Uterus (tissue), 4 donors: ENCODE data around the gene LMAN2. TPM values are rescaled to one million over a fixed set of nuclear protein-coding genes. Genes with fewer than 3 reads are reported as not detected.
"Not testable (repeated sequence)": the region's sequence is repeated elsewhere in the genome, so short reads cannot be mapped to it uniquely, and the experiment has no call there.

ENCODE experiments used
- DNase-seq, 2 donors: peaks; one replicate each; pipeline ENCODE4 v3.0.0-alpha.2; 2019 to 2020
- H3K27ac ChIP-seq, 2 donors: fragments of 200-600 bp; sonication (generic); 1 replicate in 1 of 2; 2 replicates in 1 of 2; pipeline ENCODE4 v1.5.1; 2016 to 2018
- H3K27me3 ChIP-seq, 2 donors: fragments of 200-600 bp; sonication (generic); one replicate each; pipeline ENCODE4 v1.5.1; 2018 to 2019; ENCODE audit warnings: control low read depth in 1 of 2
- H3K36me3 ChIP-seq, 2 donors: fragments of 200-600 bp; sonication (generic); one replicate each; pipeline ENCODE4 v1.5.1; 2019; ENCODE audit warnings: control low read depth in 1 of 2
- H3K4me1 ChIP-seq, 2 donors: fragments of 200-600 bp; sonication (generic); one replicate each; pipeline ENCODE4 v1.5.1; 2018 to 2019; ENCODE audit warnings: control low read depth in 1 of 2
- H3K4me3 ChIP-seq, 2 donors: fragments of 200-600 bp; sonication (generic); 1 replicate in 1 of 2; 2 replicates in 1 of 2; pipeline ENCODE4 v1.5.1; 2018 to 2019; ENCODE audit warnings: mild to moderate bottlenecking in 1 of 2
- H3K9me3 ChIP-seq, 2 donors: fragments of 200-600 bp; sonication (generic); one replicate each; pipeline ENCODE4 v1.5.1; 2019; ENCODE audit warnings: control low read depth in 1 of 2
- CTCF ChIP-seq, 4 experiments: fragments of 200-600 bp in 2 of 4; fragments of 450-650 bp in 2 of 4; sonication (generic) in 2 of 4; IDR thresholded peaks; one replicate each; pipeline ENCODE4 v1.5.1; 2016 to 2019; ENCODE audit warnings: antibody characterized with exemption in 4 of 4, mild to moderate bottlenecking in 2 of 4, moderate library complexity in 1 of 4
- POLR2A ChIP-seq, 2 donors: fragments of 450-650 bp; IDR thresholded peaks; one replicate each; pipeline ENCODE4 v1.6.1; 2016; ENCODE audit warnings: antibody characterized with exemption in 2 of 2, mild to moderate bottlenecking in 1 of 2, moderate library complexity in 1 of 2
- intact Hi-C: fragments of 100-400 bp; cut with DNase I; formaldehyde crosslinking; loops from one replicate; pipeline ENCODE4 v1.15.1; 2023; ENCODE audit warnings: low total_unique reads
- total RNA-seq, 4 donors: library from RNA; depleted of rRNA in 3 of 4; stranded (reverse); fragments of >200 nt in 3 of 4; gene quantifications; one replicate each; pipeline versions ENCODE4 v1.1.0 to v1.2.4, GENCODE V29; 2014 to 2023
- donor health status: DM: yes; HTN: yes; CAD: no.

Gene LMAN2
- total RNA-seq, 4 donors from 2014 or later: 83.2 to 210 (median 170) TPM

- peak; percentile 60 to 72 for DNase-seq
- H3K27me3 ChIP-seq: no peaks in the 10 kb centered on the region
- TF ChIP-seq POLR2A (IDR thresholded peaks at IDR 0.05) (no peak), CTCF (IDR thresholded peaks at IDR 0.05) (no peak)
- H3K4me3 ChIP-seq: peak overlapping the region; percentile 19 to 36
- no peaks in the 10 kb centered on the region for H3K9me3 ChIP-seq
- H3K36me3 ChIP-seq: no peaks in the 10 kb centered on the region
- H3K4me1 ChIP-seq: peaks cover 3 to 14% of the 10 kb centered on the region in 2 donors
- intact Hi-C loops: no loop called here
- H3K27ac ChIP-seq: no peak overlapping the region
Measured at GRCh38 chr5:177362610-177363507, 11.4 kb upstream of the LMAN2 start.

- no peak overlapping the region for H3K27ac ChIP-seq
- no peak overlapping the region for H3K4me3 ChIP-seq
- H3K36me3 ChIP-seq: no peaks in the 10 kb centered on the region
- DNase-seq: no peak
- no peaks in the 10 kb centered on the region for H3K27me3 ChIP-seq
- TF ChIP-seq CTCF (IDR thresholded peaks at IDR 0.05): no peak
- TF ChIP-seq POLR2A (IDR thresholded peaks at IDR 0.05): no peak
- H3K4me1 ChIP-seq: peaks cover 3 to 11% of the 10 kb centered on the region in 2 donors
- intact Hi-C loops: no loop called here
- no peaks in the 10 kb centered on the region for H3K9me3 ChIP-seq
Measured at GRCh38 chr5:177362292-177362609, 10.8 kb upstream of the LMAN2 start.

GRCh38 chr5:177361418-177362291 is 10.2 kb upstream of the LMAN2 start:
- Histone ChIP-seq H3K27me3 (no peaks in the 10 kb centered on the region), H3K9me3 (no peaks in the 10 kb centered on the region), H3K4me3 (no peak overlapping the region), H3K4me1 (peaks cover 3 to 10% of the 10 kb centered on the region in 2 donors), H3K27ac (no peak overlapping the region), H3K36me3 (no peaks in the 10 kb centered on the region)
- TF ChIP-seq CTCF (IDR thresholded peaks at IDR 0.05): no peak
- no peak for TF ChIP-seq POLR2A (IDR thresholded peaks at IDR 0.05)
- intact Hi-C loops: no loop called here
- DNase-seq: no peak

GRCh38 chr5:177360740-177361139 is 9.3 kb upstream of the LMAN2 start:
- H3K27ac ChIP-seq, H3K4me3 ChIP-seq, H3K9me3 ChIP-seq, DNase-seq, H3K4me1 ChIP-seq, intact Hi-C loops, H3K36me3 ChIP-seq, H3K27me3 ChIP-seq: not testable (repeated sequence)

GRCh38 chr5:177359860-177360259 is 8.4 kb upstream of the LMAN2 start:
- Histone ChIP-seq H3K4me3 (no peak overlapping the region), H3K27ac (no peak overlapping the region), H3K27me3 (no peaks in the 10 kb centered on the region), H3K9me3 (no peaks in the 10 kb centered on the region), H3K36me3 (no peaks in the 10 kb centered on the region), H3K4me1 (peaks cover 0 to 10% of the 10 kb centered on the region in 2 donors)
- no peak for DNase-seq
- TF ChIP-seq CTCF (IDR thresholded peaks at IDR 0.05) (no peak), POLR2A (IDR thresholded peaks at IDR 0.05) (no peak)
- intact Hi-C loops: no loop called here
